ENCODE measurements around the gene EIF4A3. TPM values are rescaled to one million over a fixed set of nuclear protein-coding genes. Genes with fewer than 3 reads are reported as not detected.

EIF4A3 gene
- total and polyA plus RNA-seq, 10 of the 15 experiments (the other 5 are each of a cell fraction or from before 2014, with no cell fraction given) = 53.3 to 225 (median 103) TPM

DNA sequence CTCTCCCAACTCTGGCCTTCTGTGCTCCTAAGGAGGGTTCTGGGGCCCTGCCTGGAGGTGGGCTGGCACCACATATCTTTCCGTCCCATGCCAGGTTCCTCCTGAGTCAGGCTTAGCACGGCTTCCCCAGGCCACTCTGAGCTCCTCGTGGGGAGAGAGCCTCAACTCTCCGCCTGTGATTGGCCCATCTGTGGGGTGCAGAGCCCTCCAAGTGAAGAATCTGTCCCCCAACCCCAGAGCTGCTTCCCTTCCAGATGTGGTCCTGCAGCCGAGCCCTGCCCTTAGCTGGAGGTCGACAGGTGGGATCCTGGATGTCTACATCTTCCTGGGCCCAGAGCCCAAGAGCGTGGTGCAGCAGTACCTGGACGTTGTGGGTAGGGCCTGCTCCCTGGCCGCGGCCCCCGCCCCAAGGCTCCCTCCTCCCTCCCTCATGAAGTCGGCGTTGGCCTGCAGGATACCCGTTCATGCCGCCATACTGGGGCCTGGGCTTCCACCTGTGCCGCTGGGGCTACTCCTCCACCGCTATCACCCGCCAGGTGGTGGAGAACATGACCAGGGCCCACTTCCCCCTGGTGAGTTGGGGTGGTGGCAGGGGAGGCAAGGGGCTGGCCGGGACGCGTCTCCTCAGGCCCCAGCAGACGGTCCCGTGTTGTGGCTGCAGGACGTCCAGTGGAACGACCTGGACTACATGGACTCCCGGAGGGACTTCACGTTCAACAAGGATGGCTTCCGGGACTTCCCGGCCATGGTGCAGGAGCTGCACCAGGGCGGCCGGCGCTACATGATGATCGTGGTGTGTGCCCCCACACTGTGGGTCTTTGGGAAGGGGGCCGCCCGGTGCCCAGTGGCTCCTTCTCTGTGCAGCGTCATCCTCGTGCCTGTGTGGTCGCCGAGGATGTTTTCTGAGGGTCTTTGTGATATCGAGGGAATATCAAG, 38.6 kb downstream of the EIF4A3 start (continued):
- TF ChIP-seq, protein P1, sequence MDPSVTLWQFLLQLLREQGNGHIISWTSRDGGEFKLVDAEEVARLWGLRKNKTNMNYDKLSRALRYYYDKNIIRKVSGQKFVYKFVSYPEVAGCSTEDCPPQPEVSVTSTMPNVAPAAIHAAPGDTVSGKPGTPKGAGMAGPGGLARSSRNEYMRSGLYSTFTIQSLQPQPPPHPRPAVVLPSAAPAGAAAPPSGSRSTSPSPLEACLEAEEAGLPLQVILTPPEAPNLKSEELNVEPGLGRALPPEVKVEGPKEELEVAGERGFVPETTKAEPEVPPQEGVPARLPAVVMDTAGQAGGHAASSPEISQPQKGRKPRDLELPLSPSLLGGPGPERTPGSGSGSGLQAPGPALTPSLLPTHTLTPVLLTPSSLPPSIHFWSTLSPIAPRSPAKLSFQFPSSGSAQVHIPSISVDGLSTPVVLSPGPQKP (IDR thresholded peaks at IDR 0.05; ENCODE audit: low read depth, low read length) = no peak
- TF ChIP-seq SP1 (IDR thresholded peaks at IDR 0.05; ENCODE audit: low read depth, low read length) = no peak

DNA sequence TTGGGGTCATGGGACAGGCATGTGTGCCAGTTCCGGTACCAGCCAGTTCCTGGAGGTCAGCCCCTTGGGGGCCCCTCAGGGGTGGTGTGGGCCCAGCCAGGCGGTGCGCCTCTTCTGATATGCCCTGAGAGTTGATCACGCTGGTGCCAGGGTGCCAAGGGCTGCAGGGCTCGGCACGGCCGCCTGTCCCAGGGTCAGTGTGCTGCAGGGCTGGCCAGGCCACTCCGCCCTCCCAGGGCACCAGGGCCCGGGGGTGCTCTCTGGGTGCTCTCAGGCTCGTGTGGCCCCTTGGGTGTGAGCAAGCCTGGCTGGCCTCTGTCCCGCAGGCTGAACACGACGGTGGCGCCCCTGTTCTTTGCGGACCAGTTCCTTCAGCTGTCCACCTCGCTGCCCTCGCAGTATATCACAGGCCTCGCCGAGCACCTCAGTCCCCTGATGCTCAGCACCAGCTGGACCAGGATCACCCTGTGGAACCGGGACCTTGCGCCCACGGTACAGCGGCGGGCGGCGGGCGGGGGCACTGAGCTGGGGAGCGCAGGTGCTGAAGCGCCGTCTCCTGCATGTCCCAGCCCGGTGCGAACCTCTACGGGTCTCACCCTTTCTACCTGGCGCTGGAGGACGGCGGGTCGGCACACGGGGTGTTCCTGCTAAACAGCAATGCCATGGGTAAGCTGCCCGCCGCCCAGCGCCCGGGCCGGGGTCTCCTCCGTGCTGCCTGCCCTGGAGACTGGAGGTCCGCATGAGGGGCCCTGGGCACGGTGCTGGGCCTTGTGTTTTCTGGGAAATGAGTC, 39.5 kb downstream of the EIF4A3 start:
- ChIA-PET CTCF (no interaction called here), RAD21 (ENCODE audit: unreplicated experiment) (no interaction called here), POLR2A (no interaction called here), SMC1A (ENCODE audit: uncharacterized antibody, unreplicated experiment) (no interaction called here)
- WGBS (ENCODE audit: insufficient coverage, insufficient replicate concordance, low lambda C conversion rate, missing lambda C conversion rate) = 59% methylated on average over 44 of the region's 46 CpGs
- no peak overlapping the region for H3K9ac ChIP-seq (ENCODE audit: control insufficient read depth, insufficient read depth, low read length)
- no peak overlapping the region for H3K4me3 ChIP-seq
- no peaks in the 10 kb centered on the region for H3K36me3 ChIP-seq (ENCODE audit: control insufficient read depth in 2 of 2, insufficient read depth in 2 of 2, low read length in 1 of 2)
- no peaks in the 10 kb centered on the region for H3K4me1 ChIP-seq (ENCODE audit: control insufficient read depth, insufficient read depth, low read length)
- no peak overlapping the region for H3K27ac ChIP-seq (ENCODE audit: control insufficient read depth, insufficient read depth)
- H3K27me3 ChIP-seq (replicated peaks in 1 of 2; ENCODE audit: control insufficient read depth in 2 of 2, insufficient read depth in 2 of 2, low read length in 1 of 2) = peaks cover 0 to 3% of the 10 kb centered on the region in 2 experiments; a peak in 2 of 4 replicates
- DNase-seq (ENCODE audit: low read depth, low spot score) (no peak), ATAC-seq (no peak), FAIRE-seq (no peak)
- no peaks in the 10 kb centered on the region; the same call in 1 of the 2 replicates for H4K20me1 ChIP-seq (ENCODE audit: control insufficient read depth, insufficient read depth)
- in situ Hi-C loops (cut with MboI) (no loop called here), intact Hi-C loops (cut with micrococcal nuclease; ENCODE audit: unreplicated experiment) (no loop called here)
- TF ChIP-seq RB1 (IDR thresholded peaks at IDR 0.05; ENCODE audit: borderline replicate concordance) (no peak), SMAD5 (IDR thresholded peaks at IDR 0.05; ENCODE audit: low read depth) (no peak), BACH1 (IDR thresholded peaks at IDR 0.05; ENCODE audit: borderline replicate concordance) (no peak), CBX5 (IDR thresholded peaks at IDR 0.05; ENCODE audit: low read depth) (no peak), KAT2A (conservative IDR thresholded peaks at IDR 0.05; ENCODE audit: control insufficient read depth, low read depth, low read length) (no peak), HCFC1 (IDR thresholded peaks at IDR 0.05; ENCODE audit: low read length) (no peak)
- TF ChIP-seq, protein P2, sequence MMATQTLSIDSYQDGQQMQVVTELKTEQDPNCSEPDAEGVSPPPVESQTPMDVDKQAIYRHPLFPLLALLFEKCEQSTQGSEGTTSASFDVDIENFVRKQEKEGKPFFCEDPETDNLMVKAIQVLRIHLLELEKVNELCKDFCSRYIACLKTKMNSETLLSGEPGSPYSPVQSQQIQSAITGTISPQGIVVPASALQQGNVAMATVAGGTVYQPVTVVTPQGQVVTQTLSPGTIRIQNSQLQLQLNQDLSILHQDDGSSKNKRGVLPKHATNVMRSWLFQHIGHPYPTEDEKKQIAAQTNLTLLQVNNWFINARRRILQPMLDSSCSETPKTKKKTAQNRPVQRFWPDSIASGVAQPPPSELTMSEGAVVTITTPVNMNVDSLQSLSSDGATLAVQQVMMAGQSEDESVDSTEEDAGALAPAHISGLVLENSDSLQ (IDR thresholded peaks at IDR 0.05) = no peak
- TF ChIP-seq, protein P3, sequence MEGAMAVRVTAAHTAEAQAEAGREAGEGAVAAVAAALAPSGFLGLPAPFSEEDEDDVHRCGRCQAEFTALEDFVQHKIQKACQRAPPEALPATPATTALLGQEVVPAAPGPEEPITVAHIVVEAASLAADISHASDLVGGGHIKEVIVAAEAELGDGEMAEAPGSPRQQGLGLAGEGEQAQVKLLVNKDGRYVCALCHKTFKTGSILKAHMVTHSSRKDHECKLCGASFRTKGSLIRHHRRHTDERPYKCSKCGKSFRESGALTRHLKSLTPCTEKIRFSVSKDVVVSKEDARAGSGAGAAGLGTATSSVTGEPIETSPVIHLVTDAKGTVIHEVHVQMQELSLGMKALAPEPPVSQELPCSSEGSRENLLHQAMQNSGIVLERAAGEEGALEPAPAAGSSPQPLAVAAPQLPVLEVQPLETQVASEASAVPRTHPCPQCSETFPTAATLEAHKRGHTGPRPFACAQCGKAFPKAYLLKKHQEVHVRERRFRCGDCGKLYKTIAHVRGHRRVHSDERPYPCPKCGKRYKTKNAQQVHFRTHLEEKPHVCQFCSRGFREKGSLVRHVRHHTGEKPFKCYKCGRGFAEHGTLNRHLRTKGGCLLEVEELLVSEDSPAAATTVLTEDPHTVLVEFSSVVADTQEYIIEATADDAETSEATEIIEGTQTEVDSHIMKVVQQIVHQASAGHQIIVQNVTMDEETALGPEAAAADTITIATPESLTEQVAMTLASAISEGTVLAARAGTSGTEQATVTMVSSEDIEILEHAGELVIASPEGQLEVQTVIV (IDR thresholded peaks at IDR 0.05; ENCODE audit: borderline replicate concordance, partially characterized antibody) = no peak
- H3K79me2 ChIP-seq (ENCODE audit: control insufficient read depth, insufficient read depth, low read length) = no peaks in the 10 kb centered on the region
- BruUV-seq (replicated peaks) = no TSS peak
- no peak overlapping the region for H3K4me2 ChIP-seq (ENCODE audit: control insufficient read depth, insufficient read depth)
- no peaks in the 10 kb centered on the region for H3K9me3 ChIP-seq (replicated peaks; ENCODE audit: control insufficient read depth, insufficient read depth, low read length)
- H2AFZ ChIP-seq (ENCODE audit: control insufficient read depth, low read depth, low read length) = no peak overlapping the region
